PC-3 (cell line): ENCODE measurements around the gene CENPB.
A peak's percentile ranks its signal among the peaks of the same experiment; 100 is the strongest.

Experiments used
- CTCF ChIP-seq: fragments of 300-600 bp; sonication (generic); conservative IDR thresholded peaks from 2 replicates; pipeline ENCODE4 v1.5.1; 2017; ENCODE audit warnings: antibody characterized with exemption, low read depth, mild to moderate bottlenecking, low read length
- EZH2phosphoT487 ChIP-seq: fragments of 300-600 bp; sonication (generic); IDR thresholded peaks from 2 replicates; pipeline ENCODE4 v1.6.1; 2018; ENCODE audit warnings: mild to moderate bottlenecking, antibody characterized with exemption, low read length, borderline replicate concordance

DNA sequence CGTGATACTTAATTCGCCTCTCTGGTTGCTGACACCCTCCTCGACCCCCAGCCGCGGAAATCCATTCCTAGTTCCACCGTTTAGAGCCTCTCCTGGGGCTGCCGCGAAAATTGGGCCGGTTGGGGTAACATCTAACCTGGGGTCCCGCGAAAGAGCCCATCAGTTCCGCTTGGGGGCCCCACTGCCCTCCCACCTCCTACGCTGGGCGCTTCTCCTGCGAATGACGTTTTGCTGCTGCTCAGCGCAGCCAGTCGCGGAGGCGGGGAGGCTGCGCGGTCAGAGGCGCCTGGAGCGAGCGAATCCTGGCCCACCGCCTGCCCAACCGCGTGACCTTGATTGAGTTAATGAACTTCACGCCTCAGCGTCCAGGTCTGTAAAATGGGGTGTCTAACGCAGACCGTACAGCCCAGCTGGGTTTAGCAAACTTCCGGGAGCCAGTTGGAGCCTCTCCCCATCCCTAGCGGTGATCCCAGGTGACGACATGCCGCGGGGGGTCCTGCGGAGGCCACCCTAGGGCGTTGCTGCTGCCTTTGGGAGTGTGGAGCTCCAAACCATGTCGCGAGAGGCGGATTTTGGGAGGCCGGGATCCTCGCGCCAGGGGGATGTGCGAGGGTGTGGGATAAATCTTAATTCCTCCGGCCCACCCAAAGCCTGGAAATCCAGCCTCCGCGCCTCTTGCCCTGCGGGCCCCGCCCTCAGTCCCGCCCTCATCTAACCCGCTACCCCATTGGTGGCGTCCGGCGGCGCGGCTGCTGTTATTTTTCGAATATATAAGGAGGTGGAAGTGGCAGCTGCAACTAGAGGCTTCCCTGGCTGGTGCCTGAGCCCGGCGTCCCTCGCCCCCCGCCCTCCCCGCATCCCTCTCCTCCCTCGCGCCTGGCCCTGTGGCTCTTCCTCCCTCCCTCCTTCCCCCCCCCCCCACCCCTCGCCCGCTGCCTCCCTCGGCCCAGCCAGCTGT is 9.2 kb upstream of the CENPB start, which contains the start of gene CDC25B:
- peak; percentile 50 for TF ChIP-seq CTCF
- TF ChIP-seq EZH2phosphoT487 = no peak
